ENCODE data around the gene ISCA2. TPM values are rescaled to one million over a fixed set of nuclear protein-coding genes. Genes with fewer than 3 reads are reported as not detected.

ISCA2 gene
- total and polyA plus RNA-seq, 2 donors (not counting 1 experiment from before 2014, with no cell fraction given): 14.1 to 28.3 TPM

GRCh38 chr14:74546416-74546815, 52.9 kb downstream of the ISCA2 start:
- H3K4me3 ChIP-seq (ENCODE audit: control extremely low read depth in 1 of 5, extremely low read depth in 1 of 5, insufficient read depth in 1 of 5, low read depth in 2 of 5, low read length in 4 of 5): no peak overlapping the region
- WGBS (ENCODE audit: insufficient coverage): 82% methylated on average over 10 of the region's 11 CpGs
- H3K9me3 Mint-ChIP-seq (ENCODE audit: insufficient read depth): no peaks in the 10 kb centered on the region
- no peak for DNase-seq
- no peaks in the 10 kb centered on the region for H3K4me1 Mint-ChIP-seq
- H3K4me2 ChIP-seq (replicated peaks; ENCODE audit: low read depth, low read length, poor library complexity, severe bottlenecking): no peak overlapping the region
- no peak overlapping the region for H3K9ac ChIP-seq (ENCODE audit: low read length)
- no peaks in the 10 kb centered on the region for H4K20me1 ChIP-seq (ENCODE audit: control insufficient read depth, insufficient read depth, low read length, poor library complexity, severe bottlenecking)
- intact Hi-C loops (cut with micrococcal nuclease): no loop called here
- no peak overlapping the region for H3K27ac Mint-ChIP-seq
- H3K27me3 ChIP-seq (replicated peaks in 1 of 4; ENCODE audit: control extremely low read depth in 1 of 4, control insufficient read depth in 3 of 4, insufficient read depth in 4 of 4, low read length in 3 of 4): no peaks in the 10 kb centered on the region
- no peaks in the 10 kb centered on the region for H3K79me2 ChIP-seq (ENCODE audit: control insufficient read depth, insufficient read depth, low read length)
- ChIA-PET CTCF (no interaction called here), POLR2A (no interaction called here)
- no peaks in the 10 kb centered on the region for H3K36me3 ChIP-seq (replicated peaks in 1 of 2; ENCODE audit: control extremely low read depth in 1 of 2, control insufficient read depth in 1 of 2, extremely low read depth in 1 of 2, insufficient read depth in 2 of 2, low read length in 1 of 2)
- no peak overlapping the region for H3K4me3 Mint-ChIP-seq
- H3K27ac ChIP-seq (ENCODE audit: low read length in 2 of 2): no peak overlapping the region
- no peaks in the 10 kb centered on the region for H3K9me3 ChIP-seq (ENCODE audit: control extremely low read depth in 1 of 3, control insufficient read depth in 2 of 3, insufficient read depth in 1 of 3, low read length in 2 of 3)
- no peaks in the 10 kb centered on the region for H3K4me1 ChIP-seq (ENCODE audit: control insufficient read depth in 2 of 2, insufficient read depth in 2 of 2, low read length in 2 of 2)
- H2AFZ ChIP-seq (ENCODE audit: insufficient read depth, low read depth, low read length, poor library complexity, severe bottlenecking): no peak overlapping the region
- no peak for TF ChIP-seq CTCF (IDR thresholded peaks at IDR 0.05)
- no peak for TF ChIP-seq EZH2 (IDR thresholded peaks at IDR 0.05; ENCODE audit: borderline replicate concordance, insufficient read depth, low read depth, low read length, poor library complexity, severe bottlenecking)
- ATAC-seq (ENCODE audit: low read depth): no peak
- H3K27me3 Mint-ChIP-seq: peaks cover 21% of the 10 kb centered on the region

Other genes starting within 250 kb of the ISCA2 start
- 119 and 125 TPM in 2 replicates for gene ABCD4, start 190.8 kb upstream of the ISCA2 start, total RNA-seq
- gene ABCD4, start 190.8 kb upstream of the ISCA2 start, polyA plus RNA-seq: 90.0 and 116 TPM in 2 replicates
- not detected in 2 replicates for gene VRTN, start 145.3 kb upstream of the ISCA2 start, total RNA-seq
- gene VRTN, start 145.3 kb upstream of the ISCA2 start, polyA plus RNA-seq: not detected in 2 replicates
- gene SYNDIG1L, start 67.6 kb upstream of the ISCA2 start, total RNA-seq: not detected in 2 replicates
- 0.16 and 0.22 TPM in 2 replicates for gene SYNDIG1L, start 67.6 kb upstream of the ISCA2 start, polyA plus RNA-seq
- 93.8 and 95.3 TPM in 2 replicates for gene NPC2, start 460 bp upstream of the ISCA2 start, total RNA-seq
- 150 and 154 TPM in 2 replicates for gene NPC2, start 460 bp upstream of the ISCA2 start, polyA plus RNA-seq
- 0.22 and 0.51 TPM in 2 replicates for gene LTBP2, start 118.5 kb downstream of the ISCA2 start, total RNA-seq
- 0.12 and 0.52 TPM in 2 replicates for gene LTBP2, start 118.5 kb downstream of the ISCA2 start, polyA plus RNA-seq
- gene AREL1, start 219.3 kb downstream of the ISCA2 start, total RNA-seq: 39.4 and 44.4 TPM in 2 replicates
- 19.2 and 20.7 TPM in 2 replicates for gene AREL1, start 219.3 kb downstream of the ISCA2 start, polyA plus RNA-seq
- 40.6 and 41.6 TPM in 2 replicates for gene FCF1, start 219.4 kb downstream of the ISCA2 start, total RNA-seq
- gene FCF1, start 219.4 kb downstream of the ISCA2 start, polyA plus RNA-seq: 21.1 and 29.5 TPM in 2 replicates